Glomerular endothelial cell (primary cell): Measurements from ENCODE around the gene ACP7. TPM values are rescaled to one million over a fixed set of nuclear protein-coding genes. Genes with fewer than 3 reads are reported as not detected.

Experiments
- DNase-seq: peaks from one replicate; pipeline ENCODE4 v3.0.0-alpha.2; 2011; ENCODE audit warnings: low read depth, low spot score; ENCODE audit errors: extremely low read depth
- total RNA-seq: library from RNA; depleted of rRNA; stranded (reverse); fragments of >200 nt; gene quantifications from 2 replicates; pipeline ENCODE4 v1.2.3, GENCODE V29; 2015

Gene ACP7
- total RNA-seq, 1 donor from 2014 or later, result not detected

DNA sequence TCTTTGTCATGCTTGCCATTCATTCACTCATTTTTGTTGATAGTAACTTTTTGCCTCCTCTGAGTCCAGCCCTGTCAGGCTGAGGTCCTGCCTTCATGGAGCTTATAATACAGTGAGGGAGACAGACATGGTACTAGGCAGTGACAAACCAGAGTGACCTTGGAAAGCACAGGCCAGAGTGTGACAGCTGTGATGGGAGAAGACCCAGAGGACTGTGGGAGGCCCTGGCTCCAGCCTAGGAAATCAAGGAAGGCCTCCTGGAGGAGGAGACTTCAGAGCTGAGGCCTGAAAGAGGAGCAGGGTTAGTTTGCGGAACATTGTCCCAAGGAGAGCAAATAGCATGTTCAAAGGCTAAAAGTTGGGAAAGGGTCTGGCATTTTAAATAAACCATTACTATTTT is 61.9 kb downstream of the ACP7 start:
- no peak for DNase-seq

DNA sequence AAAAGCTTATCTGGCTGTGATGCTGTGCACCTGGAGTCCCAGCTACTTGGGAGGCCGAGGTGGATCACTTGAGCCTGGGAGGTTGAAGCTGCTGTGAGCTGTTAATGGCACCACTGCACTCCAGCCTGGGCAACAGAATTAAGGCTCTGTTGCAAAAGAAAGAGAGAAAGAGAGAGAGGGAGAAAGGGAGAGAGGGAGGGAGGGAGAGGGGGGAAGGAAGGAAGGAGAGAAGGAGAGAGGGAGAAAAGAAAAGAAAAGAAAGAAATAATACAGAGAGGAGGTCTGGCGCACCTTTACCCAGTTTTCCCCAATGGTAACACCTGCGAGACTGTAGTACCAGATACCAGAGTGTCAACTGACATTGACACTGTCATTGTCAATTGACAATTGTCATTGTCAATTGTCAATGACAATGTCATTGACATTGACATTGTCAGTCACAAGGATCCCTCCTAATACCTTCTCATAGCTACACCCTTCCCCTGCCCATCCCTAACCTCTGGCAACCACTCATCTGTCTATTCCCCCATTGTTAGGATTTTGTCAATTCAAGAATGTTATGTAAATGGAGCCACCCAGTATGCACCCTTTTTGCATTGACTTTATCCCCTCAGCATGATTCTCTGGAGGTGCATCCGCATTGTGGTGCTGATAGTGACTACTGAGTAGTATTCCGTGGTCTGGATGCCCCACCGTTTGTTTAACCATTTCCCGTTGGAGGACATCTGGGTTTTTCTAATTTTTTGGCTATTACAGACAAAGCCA is 62.7 kb downstream of the ACP7 start:
- no peak for DNase-seq

DNA sequence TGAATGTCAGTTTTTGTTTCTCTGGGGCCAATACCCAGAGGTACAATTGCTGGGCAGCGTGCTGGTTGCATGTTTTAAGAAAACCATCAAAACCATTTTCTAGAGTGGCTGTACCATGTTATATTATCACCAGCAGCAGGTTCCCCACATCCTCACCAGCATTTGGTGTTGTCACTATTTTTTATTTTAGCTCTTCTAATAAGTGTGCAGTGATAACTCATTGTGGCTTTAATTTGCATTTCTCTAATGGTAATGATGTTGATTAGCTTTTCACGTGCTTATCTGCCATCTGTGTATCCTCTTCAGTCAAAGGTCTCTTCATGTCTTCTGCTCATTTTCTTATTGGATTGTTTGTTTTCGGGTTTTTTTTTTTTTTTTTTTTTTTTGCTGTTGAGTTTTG is 63.3 kb downstream of the ACP7 start:
- DNase-seq, result no peak

DNA sequence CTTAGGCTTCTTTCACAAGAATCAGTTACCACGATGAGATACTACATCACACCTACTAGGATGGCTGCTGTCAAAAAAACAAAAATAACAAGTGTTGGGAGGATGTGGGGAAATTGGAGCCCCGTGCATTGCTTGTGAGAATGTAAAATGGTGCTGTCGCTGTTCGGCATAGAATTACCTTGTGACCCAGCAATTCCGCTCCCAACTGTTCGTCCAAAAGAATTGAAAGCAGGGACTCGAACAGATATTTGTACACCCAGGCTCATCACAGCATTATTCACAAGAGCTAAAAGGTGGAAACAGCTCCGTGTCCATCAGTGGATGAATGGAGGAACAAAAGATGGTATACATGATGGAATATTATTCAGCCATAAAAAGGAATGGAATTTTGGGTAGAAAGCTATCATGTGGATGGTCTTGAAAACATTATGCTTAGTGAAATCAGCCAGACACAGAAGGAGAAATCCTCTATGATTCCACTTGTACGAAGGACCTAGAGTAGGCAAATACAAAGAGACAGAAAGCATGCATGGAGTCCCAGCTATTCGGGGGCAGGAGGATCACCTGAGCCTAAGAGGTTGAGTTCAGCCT is 64.9 kb downstream of the ACP7 start:
- DNase-seq, result no peak

DNA sequence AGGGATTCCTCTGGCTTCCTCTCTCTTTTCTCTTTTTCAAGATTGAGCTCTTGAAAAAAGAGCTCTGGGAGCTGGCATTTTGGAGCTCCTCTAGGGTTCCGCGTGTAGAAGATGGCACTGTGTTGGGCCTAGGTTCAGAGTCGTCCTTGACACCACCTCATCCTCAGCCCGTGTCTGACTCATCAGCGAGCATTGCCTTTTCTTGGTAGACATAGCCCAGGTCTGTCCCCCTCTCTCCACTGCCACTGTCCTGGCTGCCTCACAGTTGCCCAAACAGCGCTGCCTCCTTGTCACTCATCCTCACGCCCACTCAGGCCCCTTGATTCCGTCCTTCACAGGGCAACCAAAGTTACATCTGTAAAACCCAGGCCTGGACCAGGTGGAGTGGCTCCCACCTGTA is 66.1 kb downstream of the ACP7 start:
- no peak for DNase-seq

DNA sequence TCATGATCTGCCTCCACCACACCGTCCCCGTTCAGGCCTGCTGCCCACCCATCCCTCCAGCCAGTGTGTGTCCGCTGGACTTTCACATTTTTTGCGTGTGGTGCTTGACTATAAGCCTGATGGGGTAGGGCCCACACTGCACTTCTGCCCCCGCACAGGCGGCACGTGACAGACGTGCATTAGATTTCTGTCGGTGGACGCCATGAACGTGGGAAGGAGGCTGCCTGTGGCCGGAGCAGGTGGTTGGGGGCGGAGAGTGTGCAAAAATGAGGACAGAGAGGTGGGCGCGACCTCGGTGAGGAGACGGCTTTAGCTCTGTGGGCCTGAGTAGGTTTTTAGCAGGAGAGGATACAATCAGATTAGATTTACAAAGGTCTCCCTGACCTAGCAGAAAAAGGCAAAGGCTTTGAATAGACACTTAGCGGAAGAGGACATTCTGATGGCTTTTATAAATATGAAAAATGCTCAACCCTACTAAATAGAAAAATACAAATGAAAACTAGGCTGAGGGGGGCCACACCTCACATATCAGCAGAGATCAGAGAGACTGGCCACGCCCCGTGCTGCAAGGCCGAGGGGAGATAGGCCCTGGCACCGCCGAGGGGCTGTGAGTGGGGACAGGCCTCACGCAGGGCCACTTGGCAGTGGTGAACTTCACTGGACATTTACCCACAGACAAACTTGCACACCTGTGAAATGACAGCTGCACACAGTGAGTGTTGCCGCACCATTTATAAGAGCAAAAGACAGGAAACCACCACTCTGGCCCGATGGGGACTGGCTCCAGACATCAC is 66.8 kb downstream of the ACP7 start:
- DNase-seq, result no peak

DNA sequence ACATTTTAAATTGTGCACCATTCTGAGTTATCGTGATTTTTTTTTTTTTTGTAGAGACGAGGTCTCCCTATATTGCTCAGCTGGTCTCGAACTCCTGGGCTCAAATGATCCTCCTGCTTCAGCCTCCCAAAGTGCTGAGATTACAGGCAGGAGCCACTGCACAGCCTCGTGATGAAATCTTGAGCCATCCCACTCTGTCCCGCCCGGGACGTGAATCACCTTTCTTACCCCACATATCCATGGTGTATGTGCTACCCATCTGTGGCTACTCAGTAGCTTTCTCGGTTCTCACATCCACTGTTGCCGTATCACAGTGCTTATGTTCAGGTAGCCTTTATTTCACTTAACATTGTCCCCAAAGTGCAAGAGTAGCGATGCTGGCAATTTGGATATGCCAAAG is 67.9 kb downstream of the ACP7 start:
- no peak for DNase-seq

DNA sequence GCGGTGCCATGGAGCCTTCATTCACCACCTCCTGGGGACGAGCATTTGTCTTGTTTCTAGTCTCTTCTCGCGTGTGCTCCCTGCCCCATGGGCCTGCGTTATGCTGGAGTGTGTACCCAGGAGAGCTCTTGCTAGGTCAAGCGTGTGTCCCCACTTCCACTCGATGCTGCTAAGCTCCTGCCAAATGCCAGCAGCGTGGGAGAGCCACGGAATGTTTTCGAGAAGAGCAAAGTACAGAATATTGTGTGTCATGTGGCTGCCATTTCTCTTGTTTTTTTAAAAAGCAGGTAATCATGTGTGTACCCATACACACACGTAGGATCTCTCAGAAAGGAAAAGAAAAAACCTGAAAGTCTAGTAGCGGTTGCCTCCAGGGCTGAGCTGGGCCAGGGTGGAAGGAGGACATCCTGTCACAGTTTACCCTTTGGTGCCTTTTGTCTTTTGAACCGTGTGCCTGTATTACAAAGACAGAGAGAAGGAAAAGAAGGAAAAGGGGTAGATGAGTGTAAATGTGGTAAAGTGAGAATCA is 70.0 kb downstream of the ACP7 start:
- DNase-seq, result no peak

DNA sequence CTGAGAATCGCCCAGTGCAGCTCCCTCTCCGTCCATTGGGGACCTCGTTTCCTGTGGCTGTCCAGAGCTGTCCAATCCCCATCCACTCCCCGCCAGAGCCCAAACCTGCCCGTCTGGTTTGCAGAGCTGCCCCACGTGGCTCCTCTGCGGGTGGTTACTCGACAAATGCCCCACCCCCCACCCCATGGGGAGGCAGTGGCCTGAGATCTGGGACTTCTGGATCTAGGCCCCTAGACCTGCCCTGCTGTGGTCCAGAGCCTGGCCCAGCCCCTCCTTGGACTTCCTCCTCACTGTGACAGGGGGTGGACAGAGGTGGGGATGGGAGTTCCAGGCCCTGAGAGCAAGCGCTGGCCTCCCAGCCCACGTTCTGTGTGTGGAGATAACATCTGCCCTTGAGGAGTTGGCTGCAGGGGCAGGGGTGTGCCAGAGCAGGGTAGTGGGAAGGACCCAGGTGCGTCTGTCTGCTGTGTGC is 70.5 kb downstream of the ACP7 start:
- no peak for DNase-seq

DNA sequence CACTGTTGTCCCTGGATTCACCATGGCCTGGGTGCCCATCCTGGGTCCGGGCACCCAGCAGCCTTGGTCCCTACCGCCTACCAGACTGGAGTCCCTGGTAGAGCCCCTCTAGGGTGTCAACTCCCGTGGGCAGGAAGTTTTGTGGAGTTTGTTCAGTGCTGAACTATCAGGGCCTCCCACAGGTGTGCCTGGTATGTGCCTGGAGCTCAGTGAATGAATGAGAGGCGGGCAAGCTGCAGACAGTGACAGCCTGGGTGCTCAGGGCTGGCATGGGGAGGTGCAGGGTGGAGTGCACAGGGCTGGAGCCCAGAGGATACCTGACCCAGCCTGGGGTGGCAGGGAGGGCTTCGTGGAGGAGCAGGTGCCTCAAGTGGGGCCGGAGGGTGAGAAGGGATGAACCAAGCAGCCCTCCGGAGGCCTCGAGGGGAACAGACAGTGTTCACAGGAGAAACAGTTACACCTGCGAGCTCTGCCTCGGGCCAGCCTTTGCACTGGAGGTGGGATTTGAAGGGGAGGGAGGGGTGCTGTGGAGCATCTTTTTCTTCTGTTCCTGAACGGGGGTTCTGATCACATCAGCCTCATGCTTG is 71.0 kb downstream of the ACP7 start:
- DNase-seq, result no peak

DNA sequence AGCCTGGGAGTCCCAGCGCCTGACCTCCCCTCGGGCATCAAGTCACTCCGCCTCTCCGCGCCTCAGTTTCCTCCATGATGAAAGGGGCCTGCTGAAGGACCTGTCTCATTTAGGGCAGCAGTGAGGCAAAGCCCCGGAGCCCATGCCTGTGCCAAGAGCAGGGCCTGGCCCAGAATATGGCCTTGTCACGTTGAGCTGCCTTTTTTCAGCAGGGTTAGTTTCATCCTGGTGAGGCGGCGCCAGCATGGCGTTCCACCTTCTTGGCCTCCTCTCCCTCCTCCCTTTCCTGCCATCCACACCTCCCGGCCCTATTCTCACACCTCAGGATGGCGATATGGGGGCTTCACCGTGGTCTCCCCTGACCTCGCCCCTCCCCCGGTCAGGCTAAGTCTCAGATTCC is 71.6 kb downstream of the ACP7 start:
- no peak for DNase-seq

DNA sequence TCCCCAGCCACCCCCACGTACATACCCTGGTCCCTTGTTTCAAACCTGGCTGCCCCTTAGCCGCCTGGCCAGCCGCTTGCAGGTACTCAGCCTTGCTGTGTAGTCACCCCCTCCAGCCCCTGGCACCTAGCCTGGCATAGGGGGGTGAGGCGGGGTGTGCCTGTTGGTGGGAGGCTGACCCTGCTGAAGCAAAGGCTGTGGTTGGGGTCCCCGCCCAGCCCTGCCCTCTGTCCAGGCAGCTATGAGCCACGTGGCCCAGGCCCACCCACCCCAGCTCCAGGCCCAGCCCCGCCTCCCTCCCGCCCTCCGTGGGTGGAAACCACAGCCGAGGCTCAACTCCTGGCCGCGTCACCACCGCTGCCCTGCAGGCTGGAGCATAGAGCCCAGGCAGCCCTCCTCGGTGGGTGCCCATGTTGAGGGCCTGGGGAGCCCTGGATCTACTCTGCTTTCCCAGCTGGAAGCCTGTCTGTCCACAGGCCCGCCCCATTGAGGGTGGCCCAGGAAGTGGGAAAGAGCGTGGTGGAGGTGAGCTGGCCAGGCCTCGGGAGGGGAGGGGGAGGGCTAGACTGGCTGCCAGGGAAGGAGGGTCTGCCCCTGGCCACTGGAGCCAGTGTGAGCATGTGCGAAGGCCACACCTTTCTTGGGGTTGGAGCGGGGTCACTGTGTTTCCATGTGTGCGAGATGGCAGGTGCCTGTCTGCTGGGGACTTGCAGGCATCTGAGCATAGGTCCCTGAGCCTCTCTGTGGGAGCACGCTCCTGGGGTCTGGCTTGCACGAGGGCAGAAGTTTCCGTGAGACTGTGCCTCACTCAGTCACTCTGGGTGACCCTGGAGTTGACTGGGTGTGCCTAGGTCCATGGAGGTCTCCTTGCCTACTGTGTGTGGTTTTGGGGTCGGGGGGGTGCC is 72.4 kb downstream of the ACP7 start:
- no peak for DNase-seq

DNA sequence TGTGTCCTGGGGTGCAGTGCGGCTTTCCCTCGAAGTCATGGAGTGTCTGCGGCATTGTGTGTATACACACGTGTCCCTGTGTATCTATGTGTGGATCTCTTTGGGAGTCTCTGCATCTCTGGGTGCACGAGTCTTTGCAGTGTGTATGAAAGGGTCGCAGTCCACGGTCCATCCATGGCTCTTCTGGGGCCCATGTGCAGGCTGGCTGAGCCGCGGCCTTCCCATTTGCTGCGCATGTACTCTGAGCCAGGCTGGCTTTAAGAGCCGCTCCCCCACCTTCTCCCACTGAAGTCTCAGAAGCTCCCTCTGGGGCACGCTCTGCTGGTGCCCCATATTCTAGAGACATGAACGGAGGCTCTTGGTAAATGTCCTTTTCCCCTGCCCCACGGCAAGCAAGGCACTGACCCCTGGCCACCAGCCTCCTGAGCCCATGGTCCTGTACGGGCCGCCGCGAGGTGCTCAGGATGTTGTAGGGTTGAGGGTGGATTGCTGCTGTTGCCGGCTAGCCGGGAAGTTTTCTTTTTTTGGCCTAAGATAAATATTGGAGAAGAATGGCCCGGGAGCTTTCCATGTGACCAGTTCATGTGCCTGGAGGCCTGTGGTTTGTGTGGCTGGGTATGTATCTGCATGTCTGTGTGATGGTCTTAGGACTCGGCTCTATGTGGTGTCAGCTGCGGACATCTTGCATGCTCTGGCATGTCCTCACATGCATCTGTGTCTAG is 73.3 kb downstream of the ACP7 start:
- DNase-seq, result no peak

DNA sequence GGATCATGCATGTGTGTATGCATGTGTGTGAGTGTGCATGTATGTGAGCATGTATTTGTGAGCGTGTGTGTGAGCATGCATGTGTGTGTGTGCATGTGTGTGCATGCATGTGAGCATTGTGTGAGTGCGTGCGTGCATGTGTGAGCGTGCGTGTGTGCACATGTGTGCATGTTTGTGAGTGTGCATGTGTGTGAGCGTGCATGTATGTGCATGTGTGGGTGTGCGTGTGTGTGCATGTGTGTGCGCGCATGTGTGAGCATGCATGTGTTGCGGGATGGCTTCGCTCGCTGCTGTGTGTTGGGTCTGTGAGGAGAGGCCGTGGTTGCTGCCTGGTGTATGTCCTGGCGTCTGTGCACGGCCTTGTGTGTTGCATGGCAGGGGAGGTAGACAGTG is 73.8 kb downstream of the ACP7 start:
- DNase-seq, result no peak

DNA sequence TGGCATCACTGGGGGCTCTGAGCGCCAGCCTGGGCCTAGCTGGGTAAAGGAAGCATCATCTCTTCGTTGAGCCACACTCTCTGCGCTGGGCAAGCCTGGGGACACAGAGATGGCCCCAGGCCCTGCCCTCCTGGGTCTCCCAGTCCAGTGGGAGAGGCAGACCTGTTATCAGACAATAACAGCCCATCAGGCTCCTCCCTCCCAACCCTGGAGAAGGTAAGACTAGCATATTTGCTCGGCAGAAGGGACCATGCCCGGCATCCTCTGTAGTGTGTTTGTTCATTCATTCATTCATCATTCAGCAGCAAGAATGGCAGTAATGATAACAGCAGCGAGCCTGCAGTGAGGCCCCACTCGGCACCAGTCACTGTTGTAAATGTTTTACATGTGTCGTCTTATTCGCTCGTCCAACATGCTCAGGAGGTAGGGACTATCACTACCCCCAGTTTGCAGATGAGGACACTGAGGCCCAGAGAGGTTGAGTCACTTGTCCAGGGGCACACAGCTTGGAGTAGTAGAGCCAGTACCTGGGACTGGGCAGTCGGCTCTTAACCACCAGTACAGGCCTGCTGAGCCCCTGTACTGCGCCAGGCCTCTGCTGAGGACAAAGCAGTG is 74.6 kb downstream of the ACP7 start:
- DNase-seq, result no peak

DNA sequence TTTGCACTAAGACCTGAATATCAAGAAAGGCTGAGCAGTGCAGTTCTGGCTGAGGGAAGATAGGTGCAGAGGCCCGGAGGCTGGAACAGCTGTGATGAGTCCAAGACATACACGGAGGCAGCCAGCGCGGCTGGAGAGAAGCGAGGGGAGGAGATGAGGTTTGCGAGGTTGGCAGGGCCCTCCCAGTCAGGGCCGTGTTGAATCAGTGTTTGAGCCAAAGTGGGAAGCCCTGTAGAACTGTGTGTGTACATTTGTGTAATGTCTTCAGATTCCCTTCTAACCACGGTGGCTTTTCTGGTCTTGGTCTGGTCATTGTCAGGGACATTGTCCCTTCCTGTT is 76.3 kb downstream of the ACP7 start:
- DNase-seq, result no peak
